HepG2 (cell line): ENCODE results near the gene ZNF652. TPM values are rescaled to one million over a fixed set of nuclear protein-coding genes. Genes with fewer than 3 reads are reported as not detected.

Source experiments
- ATAC-seq: fragments of 200-7000 bp; cut with Tn5 transposase; 3 replicates; pipeline ENCODE4 v1.9.1; 2020; ENCODE audit warnings: mild to moderate bottlenecking, moderate library complexity
- BruUV-seq: library from RNA; stranded (reverse); fragments of 400-500 nt; replicated peaks from 2 replicates; lab custom pipeline; 2021; lab: Mats Ljungman, UMichigan
- CTCF ChIA-PET: fragments of 300-600 bp; formaldehyde crosslinking; extraction: SDS; loops from one replicate; lab custom pipeline; 2021; ENCODE audit warnings: low total read pairs, inconsistent platforms, low intra/inter-chr PET ratio; lab: Yijun Ruan, JAX
- POLR2A ChIA-PET: fragments of 350-600 bp; sonication (Branson Sonifier 250); formaldehyde crosslinking; loops from one replicate; lab custom pipeline; 2020; ENCODE audit warnings: antibody characterized with exemption, inconsistent platforms; lab: Yijun Ruan, JAX
- DNase-seq: peaks from one replicate; pipeline ENCODE4 v3.0.0-alpha.2; 2015; ENCODE audit warnings: low spot score
- FAIRE-seq: peaks from 3 replicates; lab custom pipeline; 2011; peaks lifted over from hg19 to GRCh38; lab: Jason Lieb, UNC
- H2AFZ ChIP-seq: one replicate; pipeline ENCODE4 v1.6.1; 2011; ENCODE audit warnings: low read length, inconsistent platforms
- H3K27ac ChIP-seq: fragments of 300-600 bp; 3 replicates; pipeline ENCODE4 v1.8.0; 2011; ENCODE audit warnings: mixed run types, mild to moderate bottlenecking, mixed read lengths, low read length, inconsistent platforms; ENCODE audit not compliant: insufficient read depth; ENCODE audit errors: extremely low read length
- H3K27me3 ChIP-seq, 2 experiments: fragments of 200-600 bp in 1 of 2; 2 replicates in 1 of 2; 3 replicates in 1 of 2; pipeline versions ENCODE4 v1.6.0 to v1.8.0; 2011; ENCODE audit warnings: low read length in 2 of 2, mild to moderate bottlenecking in 2 of 2, moderate library complexity in 2 of 2, inconsistent platforms in 1 of 2; ENCODE audit not compliant: insufficient read depth in 2 of 2, control insufficient read depth in 1 of 2
- H3K36me3 ChIP-seq, 2 experiments: fragments of 200-600 bp in 1 of 2; replicated peaks in 1 of 2; 2 replicates in 1 of 2; 3 replicates in 1 of 2; pipeline versions ENCODE4 v1.5.1 to v1.8.0; 2011; ENCODE audit warnings: low read length in 2 of 2, inconsistent platforms in 1 of 2; ENCODE audit not compliant: insufficient read depth in 2 of 2, control insufficient read depth in 1 of 2
- H3K4me1 ChIP-seq: 2 replicates; pipeline ENCODE4 v1.5.1; 2012; ENCODE audit warnings: low read length, inconsistent platforms; ENCODE audit not compliant: insufficient read depth
- H3K4me2 ChIP-seq: 2 replicates; pipeline ENCODE4 v1.6.0; 2011; ENCODE audit warnings: low read depth, low read length, inconsistent platforms
- H3K4me3 ChIP-seq, 3 experiments: fragments of 200-600 bp in 1 of 3; sonication (generic), shearing (Covaris generic) in 1 of 3; replicated peaks in 1 of 3; 2 replicates each; pipeline ENCODE4 v1.5.1; 2011 to 2016; ENCODE audit warnings: low read length in 3 of 3, inconsistent platforms in 2 of 3, low read depth in 2 of 3, mild to moderate bottlenecking in 2 of 3, control low read depth in 1 of 3, mixed read lengths in 1 of 3; ENCODE audit not compliant: insufficient read depth in 1 of 3
- H3K79me2 ChIP-seq: one replicate; pipeline ENCODE4 v1.6.1; 2011; ENCODE audit warnings: low read length, inconsistent platforms; ENCODE audit not compliant: insufficient read depth
- H3K9ac ChIP-seq: 2 replicates; pipeline ENCODE4 v1.6.0; 2011; ENCODE audit warnings: mild to moderate bottlenecking, low read depth, low read length, inconsistent platforms; ENCODE audit not compliant: insufficient read depth
- H3K9me3 ChIP-seq: 2 replicates; pipeline ENCODE4 v1.5.1; 2012; ENCODE audit warnings: mild to moderate bottlenecking, low read length
- H4K20me1 ChIP-seq: 2 replicates; pipeline ENCODE4 v1.6.0; 2011; ENCODE audit warnings: inconsistent platforms, mild to moderate bottlenecking, low read length, moderate library complexity; ENCODE audit not compliant: insufficient read depth
- CREM ChIP-seq, 2 experiments: sonication (generic) in 1 of 2; formaldehyde crosslinking in 1 of 2; IDR thresholded peaks; 2 replicates each; pipeline versions ENCODE4 v1.4.0 to v1.6.1; 2016 to 2020; ENCODE audit warnings: antibody characterized with exemption in 1 of 2, mild to moderate bottlenecking in 1 of 2, missing genetic modification reagents in 1 of 2
- HIC2 ChIP-seq: sonication (generic); formaldehyde crosslinking; IDR thresholded peaks from 2 replicates; pipeline ENCODE4 v1.9.0; 2022; ENCODE audit warnings: low read depth, missing genetic modification reagents
- ZNF101 ChIP-seq: sonication (generic); formaldehyde crosslinking; IDR thresholded peaks from 2 replicates; pipeline ENCODE4 v1.4.0; 2020; ENCODE audit warnings: mild to moderate bottlenecking, low read depth, missing genetic modification reagents, borderline replicate concordance
- ZNF138 ChIP-seq: sonication (generic); formaldehyde crosslinking; IDR thresholded peaks from 2 replicates; pipeline ENCODE4 v1.5.0; 2020; ENCODE audit warnings: mild to moderate bottlenecking, low read depth, missing genetic modification reagents
- ZNF546 ChIP-seq: sonication (generic); formaldehyde crosslinking; conservative IDR thresholded peaks from 2 replicates; pipeline ENCODE4 v1.8.1; 2023; ENCODE audit warnings: mild to moderate bottlenecking, missing genetic modification reagents
- ZNF564 ChIP-seq: sonication (generic); formaldehyde crosslinking; IDR thresholded peaks from 2 replicates; pipeline ENCODE4 v1.8.1; 2023; ENCODE audit warnings: mild to moderate bottlenecking, missing genetic modification reagents
- ZNF567 ChIP-seq: sonication (generic); formaldehyde crosslinking; IDR thresholded peaks from 2 replicates; pipeline ENCODE4 v1.8.1; 2023; ENCODE audit warnings: mild to moderate bottlenecking, missing genetic modification reagents, borderline replicate concordance
- WGBS: methylation state at CpG from one replicate; pipeline ENCODE4 v1.1.6; 2017; ENCODE audit warnings: low lambda C conversion rate; 5-methylcytosine and 5-hydroxymethylcytosine counted together
- in situ Hi-C: cut with HindIII; loops from 2 replicates; pipeline ENCODE4 v1.10.0; 2017; ENCODE audit warnings: low pct_unique_long_range_greater_than_20kb; ENCODE audit not compliant: extremely low pct_ligation_motif_present
- intact Hi-C: fragments of 100-400 bp; cut with micrococcal nuclease; formaldehyde crosslinking; loops from one replicate; pipeline ENCODE4 v1.10.0; 2022; ENCODE audit not compliant: unreplicated experiment
- polyA plus RNA-seq, 8 experiments: library from polyadenylated mRNA; depleted of rRNA in 3 of 8; stranded (reverse) in 7 of 8; unstranded in 1 of 8; fragments of >200 nt; fragmentation: Illumina TruSeq in 4 of 8; extraction: Trizol in 4 of 8; gene quantifications; 2 replicates each; pipeline versions ENCODE4 v1.2.1 to v1.2.3, GENCODE V29; 2011 to 2016; ENCODE audit warnings: low read depth in 4 of 8, missing spikeins in 1 of 8, mixed read lengths in 1 of 8; ENCODE audit not compliant: insufficient read depth in 1 of 8
- total RNA-seq, 5 experiments: library from RNA; depleted of rRNA; stranded (reverse); fragments of >200 nt; fragmentation: Illumina TruSeq; extraction: Trizol; gene quantifications; 2 replicates each; pipeline ENCODE4 v1.2.3, GENCODE V29; 2016; ENCODE audit warnings: low read depth in 1 of 5
- TF ChIP-seq, protein P1 (sequence below): sonication (generic); formaldehyde crosslinking; IDR thresholded peaks from 2 replicates; pipeline ENCODE4 v1.5.0; 2020; ENCODE audit warnings: mild to moderate bottlenecking, missing genetic modification reagents, moderate library complexity

The ZNF652 gene
- total and polyA plus RNA-seq, 2 of the 13 experiments (the other 11 are each of a cell fraction or from before 2014, with no cell fraction given) = 16.2 to 30.2 TPM

GRCh38 chr17:49353607-49354006, 8.4 kb downstream of the ZNF652 start:
- peaks cover 81% of the 10 kb centered on the region for H3K79me2 ChIP-seq
- H3K27me3 ChIP-seq = no peaks in the 10 kb centered on the region
- no peak for ATAC-seq
- intact Hi-C loops = no loop called here
- H3K9me3 ChIP-seq = no peaks in the 10 kb centered on the region
- WGBS = 98% methylated on average over 1 of the region's 1 CpG
- no peak overlapping the region for H3K4me2 ChIP-seq
- H4K20me1 ChIP-seq = peaks cover 16% of the 10 kb centered on the region
- H3K27ac ChIP-seq = no peak overlapping the region
- no peak for FAIRE-seq
- no TSS peak for BruUV-seq
- ChIA-PET POLR2A (no interaction called here), CTCF (no interaction called here)
- no peak overlapping the region for H2AFZ ChIP-seq
- in situ Hi-C loops = no loop called here
- H3K4me1 ChIP-seq = peaks cover 26% of the 10 kb centered on the region
- DNase-seq = no peak
- H3K4me3 ChIP-seq = no peak overlapping the region
- H3K36me3 ChIP-seq = no peaks in the 10 kb centered on the region; a peak in 1 of 5 replicates
- H3K9ac ChIP-seq = no peak overlapping the region
- TF ChIP-seq ZNF101 (CRISPR knock-in tag) (no peak), ZNF546 (CRISPR knock-in tag) (no peak)

DNA sequence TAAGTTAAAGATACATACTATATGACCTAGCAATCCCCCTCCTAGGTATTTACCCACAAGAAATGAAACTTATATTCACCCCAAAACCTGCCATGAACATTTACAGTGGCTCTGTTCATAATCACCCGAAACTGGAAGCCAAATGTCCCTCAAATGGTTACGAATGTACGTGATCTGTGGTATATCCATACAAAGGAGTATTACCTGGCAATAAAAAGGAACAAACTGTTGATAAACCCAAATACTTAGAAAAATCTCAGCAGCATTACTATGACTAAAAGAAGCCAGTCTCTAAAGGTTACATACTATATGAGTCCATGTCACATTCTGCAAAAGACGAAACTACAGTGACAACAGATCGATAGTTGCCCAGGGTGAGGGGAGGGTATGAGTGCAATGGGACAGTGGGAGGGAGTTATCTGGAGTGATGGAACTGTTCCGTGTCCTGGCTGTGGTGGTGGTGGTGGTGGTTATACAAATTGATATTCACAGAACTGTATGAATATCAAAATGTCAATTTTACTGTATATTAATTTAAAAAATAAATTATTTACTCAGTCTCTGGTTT, 9.4 kb downstream of the ZNF652 start:
- ATAC-seq = no peak
- ChIA-PET POLR2A (interaction anchor here (0.9 kb wide), 1 partner anchor 9 kb away, joined by 3 read pairs; no protein-coding TSS in a partner anchor), CTCF (no interaction called here)
- no peak for FAIRE-seq
- Histone ChIP-seq H3K4me1 (peaks cover 17% of the 10 kb centered on the region), H3K4me2 (no peak overlapping the region), H3K4me3 (no peak overlapping the region), H3K27me3 (no peaks in the 10 kb centered on the region), H3K9ac (no peak overlapping the region), H2AFZ (no peak overlapping the region), H3K27ac (no peak overlapping the region), H3K79me2 (peaks cover 81% of the 10 kb centered on the region), H3K9me3 (no peaks in the 10 kb centered on the region), H4K20me1 (peaks cover 17% of the 10 kb centered on the region), H3K36me3 (no peaks in the 10 kb centered on the region; a peak in 1 of 5 replicates)
- no peak for DNase-seq
- intact Hi-C loops (no loop called here), in situ Hi-C loops (no loop called here)
- BruUV-seq = no TSS peak
- WGBS = 95% methylated on average over 6 of the region's 6 CpGs
- TF ChIP-seq ZNF138 (CRISPR knock-in tag) (no peak), ZNF567 (CRISPR knock-in tag) (no peak), HIC2 (CRISPR knock-in tag) (no peak), ZNF564 (CRISPR knock-in tag) (no peak), CREM (IDR thresholded peaks at IDR 0.05) (no peak), CREM (CRISPR knock-in tag; IDR thresholded peaks at IDR 0.05) (no peak)
- TF ChIP-seq, protein P1, sequence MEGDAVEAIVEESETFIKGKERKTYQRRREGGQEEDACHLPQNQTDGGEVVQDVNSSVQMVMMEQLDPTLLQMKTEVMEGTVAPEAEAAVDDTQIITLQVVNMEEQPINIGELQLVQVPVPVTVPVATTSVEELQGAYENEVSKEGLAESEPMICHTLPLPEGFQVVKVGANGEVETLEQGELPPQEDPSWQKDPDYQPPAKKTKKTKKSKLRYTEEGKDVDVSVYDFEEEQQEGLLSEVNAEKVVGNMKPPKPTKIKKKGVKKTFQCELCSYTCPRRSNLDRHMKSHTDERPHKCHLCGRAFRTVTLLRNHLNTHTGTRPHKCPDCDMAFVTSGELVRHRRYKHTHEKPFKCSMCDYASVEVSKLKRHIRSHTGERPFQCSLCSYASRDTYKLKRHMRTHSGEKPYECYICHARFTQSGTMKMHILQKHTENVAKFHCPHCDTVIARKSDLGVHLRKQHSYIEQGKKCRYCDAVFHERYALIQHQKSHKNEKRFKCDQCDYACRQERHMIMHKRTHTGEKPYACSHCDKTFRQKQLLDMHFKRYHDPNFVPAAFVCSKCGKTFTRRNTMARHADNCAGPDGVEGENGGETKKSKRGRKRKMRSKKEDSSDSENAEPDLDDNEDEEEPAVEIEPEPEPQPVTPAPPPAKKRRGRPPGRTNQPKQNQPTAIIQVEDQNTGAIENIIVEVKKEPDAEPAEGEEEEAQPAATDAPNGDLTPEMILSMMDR (CRISPR knock-in tag) = no peak
